ENCODE measurements around the gene SNRNP25.
A peak's percentile ranks its signal among the peaks of the same experiment; 100 is the strongest.
"Not testable (repeated sequence)": the region's sequence is repeated elsewhere in the genome, so short reads cannot be mapped to it uniquely, and the experiment has no call there.

The SNRNP25 gene

DNA sequence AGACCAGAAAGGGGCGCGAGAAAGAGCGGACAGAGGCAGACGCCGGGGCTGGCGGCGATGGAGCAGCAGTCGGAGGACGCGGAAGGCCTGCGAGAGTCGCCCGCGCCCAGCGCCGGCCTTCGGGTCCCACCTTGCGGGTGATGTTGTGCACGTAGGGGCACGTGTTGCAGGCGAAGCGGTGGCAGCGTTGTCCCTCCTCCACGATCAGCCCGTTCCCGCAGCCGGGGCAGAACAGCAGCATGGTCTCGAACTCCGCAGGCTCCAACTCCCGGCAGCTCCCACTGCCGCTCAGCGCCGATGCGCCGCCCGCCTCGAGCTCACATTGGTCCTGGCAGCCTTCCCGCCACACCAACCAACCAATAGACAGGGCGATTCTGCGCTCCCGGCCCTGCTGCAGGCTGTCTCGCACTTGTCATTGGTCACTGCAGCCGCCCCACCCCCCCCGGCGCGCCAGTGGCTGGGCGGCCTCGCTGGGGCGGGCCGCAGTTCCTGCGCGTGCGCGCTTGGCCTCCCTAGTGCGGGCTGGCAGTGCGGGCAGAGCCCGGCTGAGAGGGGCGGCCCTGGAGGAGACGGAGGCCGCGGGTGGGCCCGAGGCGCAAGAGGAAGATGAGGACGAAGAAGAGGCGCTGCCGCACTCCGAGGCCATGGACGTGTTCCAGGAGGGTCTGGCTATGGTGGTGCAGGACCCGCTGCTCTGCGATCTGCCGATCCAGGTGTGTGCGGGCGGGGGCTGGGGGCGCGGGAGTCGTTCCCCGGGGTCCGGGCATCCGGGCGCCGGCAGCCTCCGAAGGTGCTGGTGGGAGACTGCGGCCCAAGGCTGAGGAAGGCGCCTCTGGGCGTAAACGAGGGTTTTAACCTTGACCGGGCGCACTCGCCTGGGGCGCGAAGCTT lies at the start of gene SNRNP25, which contains the start of gene POLR3K:
SNRNP25 (plus strand) TSS at position 483 of the 891 bp plus-strand sequence; CDS start at position 672, 189 bp downstream.
POLR3K (minus strand) TSS at position 263 of the 891 bp plus-strand sequence; CDS start at position 241, 22 bp downstream.
- peak; percentile 47 to 79 for DNase-seq

DNA sequence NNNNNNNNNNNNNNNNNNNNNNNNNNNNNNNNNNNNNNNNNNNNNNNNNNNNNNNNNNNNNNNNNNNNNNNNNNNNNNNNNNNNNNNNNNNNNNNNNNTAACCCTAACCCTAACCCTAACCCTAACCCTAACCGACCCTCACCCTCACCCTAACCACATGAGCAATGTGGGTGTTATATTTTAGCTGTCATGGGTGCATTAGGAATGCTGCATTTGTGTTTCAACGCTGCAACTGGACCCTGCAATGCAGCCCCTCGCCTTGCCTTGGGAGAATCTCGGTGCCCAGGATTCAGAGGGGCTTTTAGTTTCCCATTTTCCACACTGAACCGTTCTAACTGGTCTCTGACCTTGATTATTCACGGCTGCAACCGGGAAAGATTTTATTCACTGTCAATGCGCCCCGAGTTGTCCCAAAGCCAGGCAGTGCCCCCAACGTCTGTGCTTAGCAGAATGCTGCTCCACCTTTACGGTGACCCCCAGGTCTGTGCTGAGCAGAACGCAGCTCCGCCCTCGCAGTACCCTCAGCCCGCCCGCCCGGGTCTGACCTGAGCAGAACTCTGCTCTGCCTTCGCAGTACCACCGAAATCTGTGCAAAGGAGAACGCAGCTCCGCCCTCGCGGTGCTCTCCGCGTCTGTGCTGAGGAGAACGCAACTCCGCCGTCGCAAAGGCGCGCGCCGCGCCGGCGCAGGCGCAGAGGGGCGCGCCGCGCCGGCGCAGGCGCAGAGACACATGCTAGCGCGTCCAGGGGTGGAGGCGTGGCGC lies 43.5 kb upstream of the SNRNP25 start:
- peak in 1 of 2 experiments; percentile 21 for DNase-seq

DNA sequence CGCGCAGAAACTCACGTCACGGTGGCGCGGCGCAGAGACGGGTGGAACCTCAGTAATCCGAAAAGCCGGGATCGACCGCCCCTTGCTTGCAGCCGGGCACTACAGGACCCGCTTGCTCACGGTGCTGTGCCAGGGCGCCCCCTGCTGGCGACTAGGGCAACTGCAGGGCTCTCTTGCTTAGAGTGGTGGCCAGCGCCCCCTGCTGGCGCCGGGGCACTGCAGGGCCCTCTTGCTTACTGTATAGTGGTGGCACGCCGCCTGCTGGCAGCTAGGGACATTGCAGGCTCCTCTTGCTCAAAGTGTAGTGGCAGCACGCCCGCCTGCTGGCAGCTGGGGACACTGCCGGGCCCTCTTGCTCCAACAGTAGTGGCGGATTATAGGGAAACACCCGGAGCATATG lies 42.9 kb upstream of the SNRNP25 start:
- peak in 1 of 2 experiments; percentile 66 for DNase-seq

DNA sequence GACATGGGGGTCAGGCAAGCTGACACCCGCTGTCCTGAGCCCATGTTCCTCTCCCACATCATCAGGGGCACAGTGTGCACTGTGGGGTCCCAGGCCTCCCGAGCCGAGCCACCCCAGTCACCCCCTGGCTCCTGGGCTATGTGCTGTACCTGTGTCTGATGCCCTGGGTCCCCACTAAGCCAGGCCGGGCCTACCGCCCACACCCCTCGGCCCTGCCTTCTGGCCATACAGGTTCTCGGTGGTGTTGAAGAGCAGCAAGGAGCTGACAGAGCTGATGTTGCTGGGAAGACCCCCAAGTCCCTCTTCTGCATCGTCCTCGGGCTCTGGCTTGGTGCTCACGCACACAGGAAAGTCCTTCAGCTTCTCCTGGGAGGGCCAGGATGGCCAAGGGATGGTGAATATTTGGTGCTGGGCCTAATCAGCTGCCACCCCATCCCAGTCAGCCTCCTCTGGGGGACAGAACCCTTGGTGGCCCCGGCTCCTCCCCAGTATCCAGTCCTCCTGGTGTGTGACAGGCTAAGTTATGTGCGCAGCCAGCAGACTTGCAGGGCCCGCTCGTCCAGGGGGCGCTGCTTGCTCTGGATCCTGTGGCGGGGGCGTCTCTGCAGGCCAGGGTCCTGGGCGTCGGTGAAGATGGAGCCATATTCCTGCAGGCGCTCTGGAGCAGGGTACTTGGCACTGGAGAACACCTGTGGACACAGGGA lies 36.4 kb upstream of the SNRNP25 start:
- DNase-seq = not testable (repeated sequence)

DNA sequence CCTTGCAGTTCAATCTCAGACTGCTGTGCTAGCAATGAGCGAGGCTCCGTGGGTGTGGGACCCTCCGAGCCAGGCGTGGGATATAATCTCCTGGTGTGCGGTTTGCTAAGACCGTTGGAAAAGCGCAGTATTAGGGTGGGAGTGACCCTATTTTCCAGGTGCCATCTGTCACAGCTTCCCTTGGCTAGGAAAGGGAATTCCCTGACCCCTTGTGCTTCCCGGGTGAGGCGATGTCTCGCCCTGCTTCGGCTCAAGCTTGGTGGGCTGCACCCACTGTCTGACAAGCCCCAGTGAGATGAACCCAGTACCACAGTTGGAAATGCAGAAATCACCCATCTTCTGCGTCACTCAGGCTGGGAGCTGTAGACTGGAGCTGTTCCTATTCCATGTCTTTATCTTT lies 32.7 kb upstream of the SNRNP25 start:
- not testable (repeated sequence) for DNase-seq

DNA sequence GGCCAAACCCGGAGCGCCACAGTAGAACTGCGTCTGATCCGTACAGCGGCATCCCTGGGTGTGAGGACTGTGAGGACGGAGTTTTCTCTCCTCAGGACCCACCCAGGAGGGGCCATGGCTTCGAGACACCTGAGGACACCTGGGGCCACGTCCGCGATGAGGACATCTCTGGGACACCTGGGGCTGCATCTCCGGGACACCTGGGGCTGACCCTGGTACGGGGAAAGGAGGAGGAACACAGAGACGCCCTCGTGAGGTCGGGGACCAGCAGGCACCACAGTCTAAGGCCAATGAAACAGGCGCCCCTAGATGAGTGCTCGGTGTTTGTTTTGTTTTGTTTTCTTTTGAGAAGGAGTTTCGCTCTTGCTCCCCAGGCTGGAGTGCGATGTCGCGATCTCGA lies 29.5 kb upstream of the SNRNP25 start:
- DNase-seq = not testable (repeated sequence)

DNA sequence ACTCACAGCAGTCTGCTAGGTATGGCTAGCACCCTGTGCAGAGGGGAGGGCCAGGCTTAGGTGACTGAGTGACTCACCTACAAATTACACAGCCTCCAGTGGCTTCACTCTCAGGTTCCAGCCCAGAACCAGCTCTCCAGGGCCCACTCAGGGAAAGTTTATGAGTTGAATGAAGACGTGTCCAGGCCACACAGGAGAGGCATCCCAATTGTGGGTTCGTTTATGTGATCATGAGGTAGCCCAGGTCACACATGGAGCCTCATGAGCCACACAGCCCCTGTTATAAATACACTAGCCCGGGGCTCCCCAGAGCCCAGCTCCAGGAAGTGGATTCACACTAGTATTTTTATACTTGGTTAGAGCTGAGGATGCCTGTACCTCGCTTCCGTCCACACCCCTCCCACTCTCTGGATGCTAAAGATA lies 27.7 kb upstream of the SNRNP25 start:
- not testable (repeated sequence) for DNase-seq

DNA sequence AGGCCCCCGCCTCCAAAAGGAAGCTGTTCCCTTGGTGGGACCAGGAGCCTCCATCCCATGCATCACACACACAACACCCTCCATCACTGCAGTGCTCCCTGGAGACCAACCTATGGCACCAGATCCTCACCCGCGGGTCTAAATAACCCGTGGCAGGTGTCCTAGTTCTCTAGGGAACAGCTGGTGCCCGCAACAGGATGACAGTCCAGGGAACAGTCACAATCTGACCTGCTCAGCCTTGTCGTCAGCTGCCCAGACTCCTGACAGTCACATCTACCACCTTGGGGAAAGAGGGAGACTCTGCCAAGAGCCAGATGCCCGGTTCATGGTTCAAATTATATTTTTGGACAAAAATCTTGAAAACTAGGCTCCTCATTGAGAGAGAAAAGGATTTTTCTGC lies 23.0 kb upstream of the SNRNP25 start:
- DNase-seq = not testable (repeated sequence)

DNA sequence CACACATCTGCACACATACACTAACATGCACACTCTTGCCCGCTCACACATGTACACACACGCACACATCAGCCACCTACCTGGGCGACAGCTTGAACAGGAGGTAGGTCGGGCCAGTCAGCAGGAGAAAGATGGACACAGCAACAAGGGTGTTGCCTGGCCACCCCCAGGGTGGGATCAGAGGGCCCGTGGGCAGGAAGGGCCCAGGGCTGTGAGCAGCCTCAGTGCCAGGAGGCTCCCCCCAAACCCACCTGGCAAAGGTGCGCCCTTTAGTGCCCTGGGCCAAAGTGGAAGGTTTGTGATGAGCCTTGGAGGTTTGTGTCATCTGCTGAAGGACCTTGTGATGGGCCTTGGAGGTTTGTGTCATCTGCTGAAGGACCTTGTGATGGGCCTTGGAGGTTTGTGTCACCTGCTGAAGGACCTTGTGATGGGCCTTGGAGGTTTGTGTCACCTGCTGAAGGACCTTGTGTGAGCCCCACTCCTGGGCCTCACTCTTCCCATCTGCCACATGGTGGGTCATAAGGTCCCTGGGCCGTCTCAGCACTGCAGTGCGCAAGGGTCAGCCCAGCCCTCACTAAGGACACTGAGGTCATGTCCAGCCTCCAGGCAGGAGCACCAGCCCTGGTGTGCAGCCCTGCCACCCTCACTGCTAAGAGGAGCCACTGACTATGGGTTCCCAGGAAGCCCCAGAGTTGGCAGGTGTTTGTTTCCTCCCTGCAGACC lies 20.3 kb upstream of the SNRNP25 start:
- DNase-seq = not testable (repeated sequence)

DNA sequence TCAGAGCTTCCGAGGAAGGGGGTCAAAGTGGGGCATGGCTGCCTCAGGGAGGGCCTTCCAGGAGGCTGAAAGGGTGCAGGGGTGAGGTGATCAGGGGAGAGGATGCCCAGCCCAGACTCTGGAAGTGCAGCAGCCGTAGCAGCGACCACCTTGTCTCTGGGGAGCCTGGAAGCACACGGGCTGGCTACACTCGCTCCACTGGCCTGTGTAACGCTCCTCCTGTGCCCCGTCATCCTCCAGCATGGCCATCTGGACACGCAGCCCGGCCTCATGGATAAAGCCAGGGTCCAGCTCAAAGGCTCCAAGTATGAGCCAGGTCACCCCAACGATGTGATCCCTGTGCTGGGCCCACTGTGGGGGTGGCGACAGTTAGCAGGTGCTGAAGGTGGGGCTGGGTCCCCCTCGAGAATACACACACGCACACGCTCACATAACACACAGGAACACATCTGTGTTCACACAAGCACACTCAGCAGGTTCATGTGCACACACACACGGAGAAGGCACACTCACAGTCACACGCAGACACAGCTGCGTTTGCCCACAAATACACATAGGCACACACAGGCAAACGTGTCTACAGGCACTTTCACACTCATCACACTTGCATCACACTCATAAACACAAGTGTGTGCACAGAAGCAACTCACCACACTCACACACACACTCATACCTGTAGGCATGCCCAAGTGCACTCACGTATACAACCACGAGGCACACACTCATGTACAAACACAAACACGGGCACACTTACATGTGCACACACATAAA lies 19.6 kb upstream of the SNRNP25 start:
- DNase-seq = no peak

DNA sequence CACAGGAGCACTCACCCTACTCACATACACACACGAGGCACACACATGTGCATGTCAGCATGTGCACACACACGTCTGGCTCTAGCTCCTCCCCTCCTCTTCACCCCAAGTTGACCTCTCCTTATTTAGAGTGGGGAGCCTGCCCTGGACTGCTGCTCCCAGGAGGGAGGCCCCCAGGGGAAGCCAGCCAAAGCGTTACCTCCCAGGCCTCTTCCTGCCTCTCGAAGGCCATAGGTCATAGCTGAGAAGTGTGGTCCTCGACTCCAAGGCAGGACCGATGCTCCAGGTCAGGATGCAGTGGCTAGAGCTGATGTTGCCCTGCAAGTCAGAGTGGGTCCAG lies 19.0 kb upstream of the SNRNP25 start:
- no peak for DNase-seq

DNA sequence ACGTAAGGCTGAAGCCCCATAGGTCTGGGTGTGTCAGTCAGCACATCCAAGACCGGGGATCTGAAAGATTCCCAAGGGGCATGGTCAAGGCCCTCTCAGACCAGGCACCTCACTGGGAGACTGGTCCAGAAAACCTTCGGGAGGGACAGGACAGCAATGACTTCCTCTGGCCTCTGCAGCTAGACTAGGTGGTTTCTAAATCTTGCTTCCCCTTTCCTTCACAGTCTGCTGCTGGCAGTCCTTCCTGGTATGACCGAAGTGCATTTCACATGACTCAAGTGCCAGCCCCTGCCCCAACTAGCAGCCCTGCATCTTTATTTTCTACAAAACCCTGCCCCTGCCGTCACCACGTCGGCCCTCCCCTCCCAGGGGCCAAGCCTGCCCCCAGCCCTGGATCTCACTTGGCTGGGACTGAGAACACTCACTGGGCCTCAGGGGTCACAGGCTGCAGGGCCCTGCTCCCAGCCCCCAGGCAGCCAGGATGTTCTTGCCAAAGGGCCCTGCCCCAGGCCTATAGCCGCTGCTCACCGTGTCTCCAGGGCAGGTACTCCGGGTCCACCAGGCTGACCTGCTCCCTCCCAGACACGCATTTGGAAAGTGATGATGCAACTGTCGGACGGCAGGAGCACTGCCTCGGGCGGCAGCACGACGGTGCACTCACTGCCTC lies 18.5 kb upstream of the SNRNP25 start:
- no peak for DNase-seq

DNA sequence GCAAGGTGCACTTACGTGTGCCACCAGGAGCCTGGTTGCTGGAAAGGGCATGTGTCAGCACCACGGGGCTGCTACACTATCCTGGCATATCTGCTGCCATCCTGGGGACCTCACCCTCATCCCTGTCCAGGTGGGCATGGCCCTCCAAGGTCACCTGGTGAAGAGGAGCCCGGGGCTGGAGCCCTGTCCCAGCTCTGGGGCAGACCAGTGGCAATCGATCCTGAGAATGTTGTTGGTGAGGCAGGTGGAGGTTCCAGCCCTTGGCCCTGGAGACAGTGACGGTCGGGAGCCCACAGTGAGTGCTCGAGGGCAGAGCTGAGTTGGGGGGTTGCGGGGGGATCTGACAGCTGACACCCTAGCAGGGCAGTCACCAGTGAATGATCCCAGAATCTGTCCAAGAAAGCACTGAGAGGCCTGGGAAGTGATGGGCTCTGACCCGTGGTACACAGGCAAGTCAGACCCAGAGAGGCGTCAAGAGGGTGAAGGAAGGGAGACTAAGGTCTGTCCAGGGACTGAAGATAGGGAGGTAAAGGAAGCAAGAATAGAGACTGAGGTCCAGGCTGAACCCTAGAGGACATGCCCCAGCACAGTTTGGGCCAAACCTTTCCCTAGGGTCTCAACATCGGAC lies 17.8 kb upstream of the SNRNP25 start:
- DNase-seq = no peak

DNA sequence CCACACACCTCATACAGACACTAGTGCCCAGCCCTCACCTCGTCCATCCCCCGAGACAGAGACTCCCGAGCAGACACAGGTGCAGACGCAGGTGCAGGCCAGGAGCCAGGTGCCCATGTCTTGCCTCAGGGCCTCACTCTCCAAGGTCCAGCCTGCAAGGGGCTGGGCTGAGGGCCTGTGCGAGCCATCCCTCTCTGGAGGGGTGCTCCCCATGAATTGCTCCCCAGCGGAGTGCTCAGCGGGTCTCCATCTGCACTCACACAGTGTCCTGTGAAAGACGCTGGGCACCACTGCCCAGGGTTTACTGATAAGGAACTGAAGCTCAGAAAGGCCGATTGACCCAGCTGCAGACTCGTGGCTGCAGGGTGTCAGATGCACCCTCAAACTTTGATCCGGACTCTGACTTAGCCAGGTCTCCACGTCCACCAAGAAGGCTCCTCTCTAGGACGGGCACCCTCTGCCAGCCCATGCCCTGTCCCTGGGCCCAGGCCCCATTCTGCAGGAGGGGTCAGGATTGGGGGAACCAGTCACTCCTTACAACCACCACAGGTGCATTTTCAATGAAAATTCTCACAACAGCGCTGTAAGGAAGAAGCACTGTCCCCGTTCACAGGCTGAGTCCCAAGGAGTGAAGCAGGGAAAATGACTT lies 17.2 kb upstream of the SNRNP25 start:
- DNase-seq = no peak

DNA sequence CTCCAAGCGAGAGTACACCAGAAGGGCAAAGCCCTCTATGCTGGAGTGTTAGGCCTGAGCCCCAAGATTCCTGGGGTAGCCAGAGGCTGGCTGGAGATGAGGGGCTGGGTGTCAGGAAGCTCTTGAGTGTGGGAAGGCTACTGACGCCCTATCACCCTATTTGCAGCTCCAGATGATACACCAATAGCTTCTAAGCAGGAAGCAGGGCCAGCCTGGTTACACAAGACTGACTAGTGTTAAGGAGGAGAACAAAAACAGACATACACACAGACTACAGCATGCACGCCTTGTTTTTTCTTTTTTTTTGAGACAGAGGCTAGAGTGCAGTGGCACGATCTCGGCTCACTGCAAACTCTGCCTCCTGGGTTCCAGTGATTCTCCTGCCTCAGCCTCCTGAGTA lies 16.1 kb upstream of the SNRNP25 start:
- DNase-seq = no peak

DNA sequence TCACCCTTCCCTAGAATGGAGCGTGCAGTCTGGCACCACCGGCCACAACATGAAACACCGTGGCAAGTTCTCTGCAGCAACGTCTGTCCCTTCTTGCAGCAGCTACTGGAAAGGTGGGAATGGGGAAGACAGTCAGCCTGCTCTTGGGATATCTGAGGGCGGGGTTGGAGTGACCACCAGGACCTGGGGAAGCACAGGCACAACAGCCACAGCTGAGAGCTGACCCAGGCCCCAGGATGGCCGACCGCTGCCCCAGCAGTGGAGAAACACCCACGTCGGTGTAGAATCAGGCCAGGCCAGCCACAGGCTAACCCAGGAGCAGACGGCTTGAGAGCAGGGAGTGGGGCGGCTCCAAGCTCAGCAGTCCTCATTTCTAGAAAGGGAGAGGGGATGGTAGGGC lies 15.4 kb upstream of the SNRNP25 start:
- DNase-seq = not testable (repeated sequence)

DNA sequence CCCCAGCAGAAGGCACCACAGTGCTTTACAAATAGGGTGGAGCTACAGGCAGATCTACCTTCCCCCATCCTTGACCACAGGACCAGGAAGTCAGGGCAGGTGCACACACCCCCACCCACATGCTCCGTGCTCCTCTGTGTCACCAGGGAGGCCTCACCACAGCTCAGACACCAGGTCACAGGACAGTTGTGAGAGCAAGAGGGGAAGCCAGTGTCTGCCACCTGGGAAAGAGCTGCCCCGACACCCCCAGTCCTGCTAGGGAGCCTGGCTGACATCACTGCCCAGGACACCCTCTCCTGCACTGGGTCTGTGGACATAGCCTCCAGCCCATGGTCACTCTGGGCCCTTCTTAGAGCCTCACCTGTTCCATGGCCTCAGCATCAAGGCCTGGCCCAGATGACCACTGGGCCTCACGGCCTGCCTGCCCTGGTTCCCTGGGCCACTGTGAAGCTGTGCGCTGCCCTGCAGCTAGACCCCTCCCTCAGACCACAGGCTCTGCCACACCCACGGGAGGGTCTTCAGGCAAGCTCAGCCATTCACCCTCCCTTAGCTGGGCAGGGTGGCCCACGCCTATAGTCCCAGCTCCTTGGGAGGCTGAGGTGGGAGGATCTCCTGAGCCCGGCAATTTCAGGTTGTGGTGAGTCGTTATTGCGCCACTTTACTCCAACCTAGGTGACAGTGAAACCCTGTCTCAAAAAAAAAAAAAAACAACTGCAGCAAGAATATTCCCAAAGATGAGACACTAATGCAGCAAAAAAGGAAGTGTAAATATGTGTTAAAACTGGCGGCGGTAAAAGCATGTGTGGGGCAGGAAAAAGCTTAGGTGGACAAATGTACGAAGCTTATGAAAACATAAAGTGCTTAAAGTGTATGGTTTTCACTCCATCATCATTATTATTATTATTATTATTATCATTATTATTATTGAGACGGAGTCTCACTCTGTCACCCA lies 14.4 kb upstream of the SNRNP25 start:
- no peak for DNase-seq

DNA sequence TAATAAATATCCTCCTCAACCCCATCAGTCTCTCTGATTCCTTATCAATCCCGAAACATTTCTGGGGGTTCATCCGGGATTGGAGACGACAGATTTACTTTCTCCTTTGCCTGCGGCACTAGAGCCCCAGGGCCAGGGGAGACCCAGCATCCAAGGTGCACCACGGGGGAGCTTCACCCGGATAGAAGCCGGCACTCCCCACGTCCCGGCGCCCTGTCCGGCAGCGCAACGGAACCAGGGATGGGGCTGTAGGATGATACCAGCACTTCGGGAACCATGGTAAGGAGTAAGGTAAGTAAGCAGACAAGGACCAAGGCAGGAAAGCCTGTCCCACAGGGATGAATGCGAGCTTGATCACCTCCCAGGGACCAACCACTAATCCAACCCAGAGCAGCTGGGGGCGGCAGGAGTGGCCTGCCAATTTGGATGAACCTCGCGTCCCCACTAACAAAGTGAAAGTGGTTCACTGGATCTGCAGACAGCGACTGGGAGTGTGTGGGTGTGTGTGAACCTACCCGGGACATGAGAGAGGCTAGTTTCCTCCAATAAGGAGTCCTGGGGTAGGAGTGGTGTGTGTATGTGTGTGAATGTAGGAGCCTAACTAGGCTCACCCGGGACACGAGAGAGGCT lies 12.1 kb upstream of the SNRNP25 start:
- DNase-seq = no peak
